HepG2 (cell line): ENCODE results near the gene THRB.

Source experiments
- BCL3 ChIP-seq: sonication (generic); formaldehyde crosslinking; IDR thresholded peaks from 2 replicates; pipeline ENCODE4 v1.5.1; 2020; ENCODE audit warnings: mild to moderate bottlenecking, missing genetic modification reagents, moderate library complexity
- BCL6 ChIP-seq: IDR thresholded peaks from 2 replicates; pipeline ENCODE4 v1.6.1; 2016; ENCODE audit warnings: missing genetic modification reagents, missing compliant biosample characterization
- CTCF ChIP-seq: sonication (generic); formaldehyde crosslinking; IDR thresholded peaks from 2 replicates; pipeline ENCODE4 v1.5.0; 2020; ENCODE audit warnings: mild to moderate bottlenecking, missing genetic modification reagents, moderate library complexity
- IRF1 ChIP-seq: sonication (generic); formaldehyde crosslinking; IDR thresholded peaks from 2 replicates; pipeline ENCODE4 v1.4.0; 2020; ENCODE audit warnings: low read depth, mild to moderate bottlenecking, missing genetic modification reagents
- KIAA2018 ChIP-seq: sonication (generic); formaldehyde crosslinking; IDR thresholded peaks from 2 replicates; pipeline ENCODE4 v1.5.0; 2020; ENCODE audit warnings: mild to moderate bottlenecking, missing genetic modification reagents, borderline replicate concordance
- MXD1 ChIP-seq: sonication (generic); formaldehyde crosslinking; IDR thresholded peaks from 2 replicates; pipeline ENCODE4 v1.4.0; 2020; ENCODE audit warnings: mild to moderate bottlenecking, missing genetic modification reagents
- SETDB1 ChIP-seq: sonication (generic); formaldehyde crosslinking; IDR thresholded peaks from 2 replicates; pipeline ENCODE4 v1.5.1; 2020; ENCODE audit warnings: missing genetic modification reagents, mild to moderate bottlenecking, borderline replicate concordance
- SNAPC2 ChIP-seq: sonication (generic); formaldehyde crosslinking; IDR thresholded peaks from 2 replicates; pipeline ENCODE4 v1.8.1; 2022; ENCODE audit warnings: mild to moderate bottlenecking, missing genetic modification reagents
- TCF12 ChIP-seq, 2 experiments: fragments of 450-650 bp in 1 of 2; sonication (generic) in 1 of 2; formaldehyde crosslinking in 1 of 2; IDR thresholded peaks; 2 replicates each; pipeline versions ENCODE4 v1.6.1 to v1.8.0; 2017 to 2022; ENCODE audit warnings: antibody characterized with exemption in 1 of 2, mild to moderate bottlenecking in 1 of 2, missing genetic modification reagents in 1 of 2, moderate library complexity in 1 of 2
- U2AF2 ChIP-seq: fragments of 200-400 bp; formaldehyde crosslinking; IDR thresholded peaks from 2 replicates; pipeline ENCODE4 v1.6.1; 2017; ENCODE audit warnings: low read depth, mild to moderate bottlenecking, low read length
- ZIK1 ChIP-seq: sonication (generic); formaldehyde crosslinking; IDR thresholded peaks from 2 replicates; pipeline ENCODE4 v1.5.0; 2020; ENCODE audit warnings: mild to moderate bottlenecking, low read depth, missing genetic modification reagents, borderline replicate concordance
- ZNF562 ChIP-seq: sonication (generic); formaldehyde crosslinking; IDR thresholded peaks from 2 replicates; pipeline ENCODE4 v1.8.0; 2022; ENCODE audit warnings: missing genetic modification reagents, borderline replicate concordance
- ZNF740 ChIP-seq: sonication (generic); formaldehyde crosslinking; IDR thresholded peaks from 2 replicates; pipeline ENCODE4 v1.4.0; 2020; ENCODE audit warnings: missing genetic modification reagents
- ZNF768 ChIP-seq: sonication (generic); formaldehyde crosslinking; IDR thresholded peaks from 2 replicates; pipeline ENCODE4 v1.4.0; 2020; ENCODE audit warnings: missing genetic modification reagents

- TF ChIP-seq ZNF740 (CRISPR knock-in tag) (no peak), U2AF2 (no peak), BCL6 (no peak), IRF1 (no peak), ZIK1 (CRISPR knock-in tag) (no peak), TCF12 (IDR thresholded peaks at IDR 0.05) (no peak), TCF12 (CRISPR knock-in tag; IDR thresholded peaks at IDR 0.05) (no peak), SETDB1 (CRISPR knock-in tag) (no peak), CTCF (CRISPR knock-in tag) (no peak), KIAA2018 (CRISPR knock-in tag) (no peak), ZNF768 (no peak), ZNF562 (CRISPR knock-in tag) (no peak), SNAPC2 (no peak), MXD1 (CRISPR knock-in tag) (no peak), BCL3 (CRISPR knock-in tag) (no peak)
These were observed 32.1 kb upstream of the THRB start for GRCh38 chr3:24526640-24527212.
